Measurements from ENCODE around the gene PLAAT5.
"Not testable (repeated sequence)": the region's sequence is repeated elsewhere in the genome, so short reads cannot be mapped to it uniquely, and the experiment has no call there.

DNA sequence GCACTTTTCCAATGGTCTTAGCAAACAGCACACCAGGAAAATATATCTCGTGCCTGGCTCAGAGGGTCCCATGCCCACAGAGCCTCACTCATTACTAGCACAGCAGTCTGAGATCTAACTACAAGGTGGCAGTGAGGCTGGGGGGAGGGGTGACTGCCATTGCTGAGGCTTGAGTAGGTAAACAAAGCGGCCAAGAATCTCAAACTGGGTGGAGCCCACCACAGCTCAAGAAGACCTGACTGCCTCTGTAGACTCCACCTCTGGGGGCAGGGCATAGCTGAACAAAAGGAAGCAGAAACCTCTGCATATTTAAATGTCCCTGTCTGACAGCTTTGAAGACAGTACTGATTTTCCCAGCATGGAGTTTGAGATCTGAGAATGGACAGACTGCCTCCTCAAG is 60.2 kb downstream of the PLAAT5 start:
- TF ChIP-seq, protein P1, sequence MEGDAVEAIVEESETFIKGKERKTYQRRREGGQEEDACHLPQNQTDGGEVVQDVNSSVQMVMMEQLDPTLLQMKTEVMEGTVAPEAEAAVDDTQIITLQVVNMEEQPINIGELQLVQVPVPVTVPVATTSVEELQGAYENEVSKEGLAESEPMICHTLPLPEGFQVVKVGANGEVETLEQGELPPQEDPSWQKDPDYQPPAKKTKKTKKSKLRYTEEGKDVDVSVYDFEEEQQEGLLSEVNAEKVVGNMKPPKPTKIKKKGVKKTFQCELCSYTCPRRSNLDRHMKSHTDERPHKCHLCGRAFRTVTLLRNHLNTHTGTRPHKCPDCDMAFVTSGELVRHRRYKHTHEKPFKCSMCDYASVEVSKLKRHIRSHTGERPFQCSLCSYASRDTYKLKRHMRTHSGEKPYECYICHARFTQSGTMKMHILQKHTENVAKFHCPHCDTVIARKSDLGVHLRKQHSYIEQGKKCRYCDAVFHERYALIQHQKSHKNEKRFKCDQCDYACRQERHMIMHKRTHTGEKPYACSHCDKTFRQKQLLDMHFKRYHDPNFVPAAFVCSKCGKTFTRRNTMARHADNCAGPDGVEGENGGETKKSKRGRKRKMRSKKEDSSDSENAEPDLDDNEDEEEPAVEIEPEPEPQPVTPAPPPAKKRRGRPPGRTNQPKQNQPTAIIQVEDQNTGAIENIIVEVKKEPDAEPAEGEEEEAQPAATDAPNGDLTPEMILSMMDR (conservative IDR thresholded peaks at IDR 0.05) = not testable (repeated sequence)
- not testable (repeated sequence) for TF ChIP-seq EZH2 (IDR thresholded peaks at IDR 0.05; ENCODE audit: low read depth)

Data from PC-9 (cell line).